ENCODE results near the gene TRIM74. TPM values are rescaled to one million over a fixed set of nuclear protein-coding genes. Genes with fewer than 3 reads are reported as not detected.

TRIM74 gene
- total RNA-seq, 1 experiment from 2014 or later = 1.0 TPM

DNA sequence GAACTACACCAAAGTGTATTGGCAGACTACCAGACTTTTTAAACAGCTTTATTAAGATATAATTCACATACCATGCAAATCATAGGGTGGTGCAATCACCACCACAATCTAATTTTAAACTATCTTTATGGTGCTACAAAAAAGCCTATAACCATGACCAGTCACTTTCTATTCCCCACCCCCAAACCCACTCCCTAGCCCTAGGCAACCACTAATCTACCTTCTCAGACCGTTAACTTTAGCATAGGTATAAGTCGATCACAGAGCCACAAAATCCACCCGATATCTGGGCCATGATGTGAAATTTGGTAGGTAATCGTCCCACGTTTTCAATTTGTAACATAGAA, 44.9 kb downstream of the TRIM74 start:
- intact Hi-C loops (cut with micrococcal nuclease) = no loop called here
- Histone ChIP-seq H3K9me2 (ENCODE audit: insufficient read depth) (no peaks in the 10 kb centered on the region), H3K27me3 (ENCODE audit: insufficient read depth, low read length) (no peaks in the 10 kb centered on the region), H3K4me1 (ENCODE audit: control insufficient read depth in 1 of 2, insufficient read depth in 2 of 2, low read length in 2 of 2) (peaks cover 2 to 15% of the 10 kb centered on the region in 2 experiments; a peak in 3 of 4 replicates), H3K4me3 (replicated peaks in 1 of 2; ENCODE audit: low read depth in 1 of 2, low read length in 2 of 2) (peak overlapping the region; percentile 90 to 98), H3K9ac (ENCODE audit: low read length) (peak overlapping the region; percentile 91), H3K4me2 (ENCODE audit: low read length) (peak overlapping the region; percentile 90), H3K27ac (ENCODE audit: low read depth, low read length) (peak overlapping the region; percentile 49; the same call in 1 of the 2 replicates), H3K79me2 (ENCODE audit: insufficient read depth, low read length) (peaks cover 82% of the 10 kb centered on the region), H3K36me3 (ENCODE audit: control insufficient read depth in 1 of 2, insufficient read depth in 2 of 2, low read length in 2 of 2) (peaks cover 14 to 31% of the 10 kb centered on the region in 2 experiments), H3K9me3 (ENCODE audit: control insufficient read depth in 1 of 2, insufficient read depth in 1 of 2, low read depth in 1 of 2, low read length in 2 of 2) (no peaks in the 10 kb centered on the region), H4K20me1 (ENCODE audit: insufficient read depth) (no peaks in the 10 kb centered on the region; the same call in 1 of the 2 replicates), H2AFZ (ENCODE audit: low read depth, low read length, poor library complexity, severe bottlenecking) (no peak overlapping the region)
- RAD21 ChIA-PET (ENCODE audit: low non-redundant PET in 1 of 2, low total read pairs in 2 of 2, uncharacterized antibody in 2 of 2, unreplicated experiment in 2 of 2) = no interaction called here
- TSS peak; percentile 96 for BruUV-seq (replicated peaks)
- POLR2A ChIA-PET = no interaction called here
- DNase-seq (ENCODE audit: low read depth, low spot score) (no peak), ATAC-seq (peak; percentile 33)
- TF ChIP-seq, protein P1, sequence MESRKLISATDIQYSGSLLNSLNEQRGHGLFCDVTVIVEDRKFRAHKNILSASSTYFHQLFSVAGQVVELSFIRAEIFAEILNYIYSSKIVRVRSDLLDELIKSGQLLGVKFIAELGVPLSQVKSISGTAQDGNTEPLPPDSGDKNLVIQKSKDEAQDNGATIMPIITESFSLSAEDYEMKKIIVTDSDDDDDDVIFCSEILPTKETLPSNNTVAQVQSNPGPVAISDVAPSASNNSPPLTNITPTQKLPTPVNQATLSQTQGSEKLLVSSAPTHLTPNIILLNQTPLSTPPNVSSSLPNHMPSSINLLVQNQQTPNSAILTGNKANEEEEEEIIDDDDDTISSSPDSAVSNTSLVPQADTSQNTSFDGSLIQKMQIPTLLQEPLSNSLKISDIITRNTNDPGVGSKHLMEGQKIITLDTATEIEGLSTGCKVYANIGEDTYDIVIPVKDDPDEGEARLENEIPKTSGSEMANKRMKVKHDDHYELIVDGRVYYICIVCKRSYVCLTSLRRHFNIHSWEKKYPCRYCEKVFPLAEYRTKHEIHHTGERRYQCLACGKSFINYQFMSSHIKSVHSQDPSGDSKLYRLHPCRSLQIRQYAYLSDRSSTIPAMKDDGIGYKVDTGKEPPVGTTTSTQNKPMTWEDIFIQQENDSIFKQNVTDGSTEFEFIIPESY (IDR thresholded peaks at IDR 0.05; ENCODE audit: extremely low read depth, insufficient replicate concordance, low read length) = no peak
- TF ChIP-seq SIN3A (IDR thresholded peaks at IDR 0.05; ENCODE audit: low read depth) (no peak), POLR2A (IDR thresholded peaks at IDR 0.05; ENCODE audit: borderline replicate concordance, extremely low read depth, insufficient read depth, insufficient read length) (no peak)
- CTCF ChIA-PET = no interaction called here

DNA sequence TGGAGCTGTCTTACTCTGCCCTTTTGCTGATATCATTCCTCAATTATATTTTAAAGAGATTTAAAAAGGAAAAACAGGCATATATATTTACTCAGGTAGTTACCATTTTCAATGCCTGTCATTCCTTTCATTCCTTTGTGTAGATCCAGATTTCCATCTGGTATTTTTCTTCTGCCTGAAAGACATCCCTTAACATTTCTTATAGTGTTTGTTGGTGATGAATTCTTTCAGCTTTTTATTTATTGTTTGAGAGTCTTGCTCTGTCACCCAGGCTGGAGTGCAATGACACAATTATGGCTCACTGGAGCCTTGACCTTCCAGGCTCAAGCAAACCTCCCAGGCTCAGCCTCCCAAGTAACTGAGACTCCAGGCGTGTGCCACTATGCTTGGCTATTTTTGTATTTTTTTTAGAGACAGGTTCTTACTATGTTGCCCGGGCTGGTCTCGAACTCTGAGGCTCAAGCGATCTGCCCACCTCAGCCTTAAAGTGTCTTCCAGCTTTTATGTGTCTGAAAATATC, 50.0 kb downstream of the TRIM74 start:
- Histone ChIP-seq H4K20me1 (ENCODE audit: insufficient read depth) (no peaks in the 10 kb centered on the region; the same call in 1 of the 2 replicates), H2AFZ (ENCODE audit: low read depth, low read length, poor library complexity, severe bottlenecking) (no peak overlapping the region), H3K4me3 (replicated peaks in 1 of 2; ENCODE audit: low read depth in 1 of 2, low read length in 2 of 2) (no peak overlapping the region), H3K36me3 (ENCODE audit: control insufficient read depth in 1 of 2, insufficient read depth in 2 of 2, low read length in 2 of 2) (peaks cover 0 to 4% of the 10 kb centered on the region in 2 experiments; a peak in 1 of 4 replicates), H3K9ac (ENCODE audit: low read length) (no peak overlapping the region), H3K4me1 (ENCODE audit: control insufficient read depth in 1 of 2, insufficient read depth in 2 of 2, low read length in 2 of 2) (peaks cover 2 to 6% of the 10 kb centered on the region in 2 experiments; a peak in 1 of 4 replicates), H3K79me2 (ENCODE audit: insufficient read depth, low read length) (peaks cover 66% of the 10 kb centered on the region), H3K27me3 (ENCODE audit: insufficient read depth, low read length) (no peaks in the 10 kb centered on the region), H3K4me2 (ENCODE audit: low read length) (no peak overlapping the region), H3K9me3 (ENCODE audit: control insufficient read depth in 1 of 2, insufficient read depth in 1 of 2, low read depth in 1 of 2, low read length in 2 of 2) (no peaks in the 10 kb centered on the region), H3K9me2 (ENCODE audit: insufficient read depth) (no peaks in the 10 kb centered on the region), H3K27ac (ENCODE audit: low read depth, low read length) (no peak overlapping the region)
- DNase-seq (ENCODE audit: low read depth, low spot score) (no peak), ATAC-seq (no peak)
- no TSS peak for BruUV-seq (replicated peaks)
- ChIA-PET CTCF (no interaction called here), POLR2A (no interaction called here), RAD21 (ENCODE audit: low non-redundant PET in 1 of 2, low total read pairs in 2 of 2, uncharacterized antibody in 2 of 2, unreplicated experiment in 2 of 2) (no interaction called here)
- intact Hi-C loops (cut with micrococcal nuclease) = loop anchor here (5.0 kb wide), 1 partner anchor 92 kb away; the partner anchor contains the start of gene TYW1B
- TF ChIP-seq EZH2phosphoT487 (IDR thresholded peaks at IDR 0.05; ENCODE audit: borderline replicate concordance) (no peak), YY1 (IDR thresholded peaks at IDR 0.05; ENCODE audit: extremely low read depth, insufficient replicate concordance, low read depth, low read length) (no peak), RAD21 (IDR thresholded peaks at IDR 0.05; ENCODE audit: low read depth) (no peak), POLR2A (IDR thresholded peaks at IDR 0.05; ENCODE audit: borderline replicate concordance, extremely low read depth, insufficient read depth, insufficient read length) (no peak), FOSL1 (IDR thresholded peaks at IDR 0.05; ENCODE audit: low read depth) (no peak), EGR1 (IDR thresholded peaks at IDR 0.05; ENCODE audit: low read depth) (no peak), JUND (IDR thresholded peaks at IDR 0.05) (no peak), CEBPB (IDR thresholded peaks at IDR 0.05; ENCODE audit: low read depth) (no peak), ZNF274 (IDR thresholded peaks at IDR 0.05; ENCODE audit: low read depth, low read length) (no peak), SP1 (IDR thresholded peaks at IDR 0.05; ENCODE audit: low read depth) (no peak), CBX3 (IDR thresholded peaks at IDR 0.05; ENCODE audit: low read depth) (no peak), SRF (IDR thresholded peaks at IDR 0.05; ENCODE audit: low read depth) (no peak), TCF7L2 (IDR thresholded peaks at IDR 0.05; ENCODE audit: borderline replicate concordance, extremely low read depth, insufficient read depth, insufficient read length) (no peak), SIN3A (IDR thresholded peaks at IDR 0.05; ENCODE audit: low read depth) (no peak), ZFX (IDR thresholded peaks at IDR 0.05) (no peak)
- TF ChIP-seq, protein P2, sequence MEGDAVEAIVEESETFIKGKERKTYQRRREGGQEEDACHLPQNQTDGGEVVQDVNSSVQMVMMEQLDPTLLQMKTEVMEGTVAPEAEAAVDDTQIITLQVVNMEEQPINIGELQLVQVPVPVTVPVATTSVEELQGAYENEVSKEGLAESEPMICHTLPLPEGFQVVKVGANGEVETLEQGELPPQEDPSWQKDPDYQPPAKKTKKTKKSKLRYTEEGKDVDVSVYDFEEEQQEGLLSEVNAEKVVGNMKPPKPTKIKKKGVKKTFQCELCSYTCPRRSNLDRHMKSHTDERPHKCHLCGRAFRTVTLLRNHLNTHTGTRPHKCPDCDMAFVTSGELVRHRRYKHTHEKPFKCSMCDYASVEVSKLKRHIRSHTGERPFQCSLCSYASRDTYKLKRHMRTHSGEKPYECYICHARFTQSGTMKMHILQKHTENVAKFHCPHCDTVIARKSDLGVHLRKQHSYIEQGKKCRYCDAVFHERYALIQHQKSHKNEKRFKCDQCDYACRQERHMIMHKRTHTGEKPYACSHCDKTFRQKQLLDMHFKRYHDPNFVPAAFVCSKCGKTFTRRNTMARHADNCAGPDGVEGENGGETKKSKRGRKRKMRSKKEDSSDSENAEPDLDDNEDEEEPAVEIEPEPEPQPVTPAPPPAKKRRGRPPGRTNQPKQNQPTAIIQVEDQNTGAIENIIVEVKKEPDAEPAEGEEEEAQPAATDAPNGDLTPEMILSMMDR (IDR thresholded peaks at IDR 0.05 in 2 of 3, conservative IDR thresholded peaks at IDR 0.05 in 1 of 3; ENCODE audit: borderline replicate concordance in 1 of 3, insufficient read depth in 1 of 3, low read depth in 2 of 3, low read length in 2 of 3) = no peak
